GM10266 (cell line): ENCODE measurements around the gene TMEM108.

Experiments used
- DNase-seq: peaks from one replicate; pipeline ENCODE4 v3.0.0; 2012; ENCODE audit errors: extremely low spot score
- CTCF ChIP-seq: IDR thresholded peaks from 2 replicates; pipeline ENCODE4 v1.5.1; 2012; ENCODE audit warnings: mild to moderate bottlenecking, low read depth; ENCODE audit not compliant: control insufficient read depth, insufficient read depth; ENCODE audit errors: missing control alignments

TMEM108 gene

GRCh38 chr3:133211856-133212255 is 173.7 kb downstream of the TMEM108 start:
- no peak for DNase-seq
- TF ChIP-seq CTCF: no peak

- TF ChIP-seq CTCF: no peak
- DNase-seq: no peak
These were observed 175.7 kb downstream of the TMEM108 start for GRCh38 chr3:133213937-133214336.

- DNase-seq: no peak
- TF ChIP-seq CTCF: no peak
These were observed 189.6 kb downstream of the TMEM108 start for GRCh38 chr3:133227813-133228212.

- no peak for TF ChIP-seq CTCF
- no peak for DNase-seq
These were observed 192.0 kb downstream of the TMEM108 start for GRCh38 chr3:133230195-133230594.

- no peak for TF ChIP-seq CTCF
- no peak for DNase-seq
These were observed 198.7 kb downstream of the TMEM108 start for GRCh38 chr3:133236901-133237300.

- no peak for TF ChIP-seq CTCF
- no peak for DNase-seq
These were observed 199.2 kb downstream of the TMEM108 start for GRCh38 chr3:133237380-133237779.

GRCh38 chr3:133238015-133238414 is 199.8 kb downstream of the TMEM108 start:
- TF ChIP-seq CTCF: no peak
- no peak for DNase-seq

GRCh38 chr3:133246119-133246518 is 207.9 kb downstream of the TMEM108 start:
- DNase-seq: no peak
- no peak for TF ChIP-seq CTCF
